Coronary artery (tissue), 2 donors: ENCODE measurements around the gene CIAO2B.
A peak's percentile ranks its signal among the peaks of the same experiment; 100 is the strongest.
"Not testable (repeated sequence)": the region's sequence is repeated elsewhere in the genome, so short reads cannot be mapped to it uniquely, and the experiment has no call there.

Experiments
- DNase-seq: peaks from one replicate; pipeline ENCODE4 v3.0.0-alpha.2; 2017; ENCODE audit warnings: low spot score
- H3K27ac ChIP-seq, 2 donors: fragments of 200-600 bp; sonication (generic); one replicate each; pipeline ENCODE4 v1.5.1; 2016 to 2019
- H3K4me3 ChIP-seq: fragments of 200-600 bp; sonication (generic); 2 replicates; pipeline ENCODE4 v1.5.1; 2016; ENCODE audit warnings: mild to moderate bottlenecking, moderate library complexity
- TF ChIP-seq, protein P1 (sequence below): fragments of 200-600 bp; sonication (generic); IDR thresholded peaks from one replicate; pipeline ENCODE4 v1.5.1; 2019; ENCODE audit warnings: antibody characterized with exemption

The CIAO2B gene

DNA sequence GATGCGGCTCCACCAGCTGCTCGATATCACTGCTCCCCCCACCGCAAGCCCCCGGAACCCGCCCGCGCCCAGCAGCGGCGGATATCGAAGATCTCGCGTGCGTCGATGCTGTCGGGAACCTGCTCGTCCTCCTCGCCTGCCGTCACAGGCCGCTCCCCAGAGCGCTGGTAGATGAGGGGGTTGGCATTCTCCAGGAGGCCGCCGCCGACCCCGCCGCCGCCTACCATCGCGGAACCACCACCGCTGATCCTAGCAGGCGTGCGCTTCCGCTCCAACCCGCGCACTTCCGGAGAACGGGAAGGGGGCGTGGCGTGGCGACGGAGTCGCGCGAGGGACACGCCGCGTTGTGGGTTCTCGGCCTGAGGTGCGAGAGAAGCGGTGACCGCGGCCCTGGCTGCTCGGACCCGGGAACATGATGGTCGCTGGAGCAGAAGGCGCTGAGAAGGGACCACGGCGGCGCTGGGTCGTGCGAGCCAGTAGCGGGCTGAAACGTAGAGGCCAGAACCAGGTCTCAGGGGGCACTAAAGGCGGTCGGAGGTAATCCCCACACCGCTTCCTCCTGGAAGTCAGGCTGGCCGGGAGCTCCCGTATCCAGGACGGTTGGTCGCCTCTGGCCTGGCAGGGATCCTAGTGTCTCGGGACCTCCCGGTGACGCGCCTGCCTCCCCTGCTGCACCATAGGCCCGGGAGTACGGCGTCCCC lies at the start of gene CIAO2B:
Gene CIAO2B, minus strand, starts transcription at position 265 of the 701 bp plus-strand sequence. Its CDS starts 38 bp downstream, at position 227.
- TF ChIP-seq, protein P1, sequence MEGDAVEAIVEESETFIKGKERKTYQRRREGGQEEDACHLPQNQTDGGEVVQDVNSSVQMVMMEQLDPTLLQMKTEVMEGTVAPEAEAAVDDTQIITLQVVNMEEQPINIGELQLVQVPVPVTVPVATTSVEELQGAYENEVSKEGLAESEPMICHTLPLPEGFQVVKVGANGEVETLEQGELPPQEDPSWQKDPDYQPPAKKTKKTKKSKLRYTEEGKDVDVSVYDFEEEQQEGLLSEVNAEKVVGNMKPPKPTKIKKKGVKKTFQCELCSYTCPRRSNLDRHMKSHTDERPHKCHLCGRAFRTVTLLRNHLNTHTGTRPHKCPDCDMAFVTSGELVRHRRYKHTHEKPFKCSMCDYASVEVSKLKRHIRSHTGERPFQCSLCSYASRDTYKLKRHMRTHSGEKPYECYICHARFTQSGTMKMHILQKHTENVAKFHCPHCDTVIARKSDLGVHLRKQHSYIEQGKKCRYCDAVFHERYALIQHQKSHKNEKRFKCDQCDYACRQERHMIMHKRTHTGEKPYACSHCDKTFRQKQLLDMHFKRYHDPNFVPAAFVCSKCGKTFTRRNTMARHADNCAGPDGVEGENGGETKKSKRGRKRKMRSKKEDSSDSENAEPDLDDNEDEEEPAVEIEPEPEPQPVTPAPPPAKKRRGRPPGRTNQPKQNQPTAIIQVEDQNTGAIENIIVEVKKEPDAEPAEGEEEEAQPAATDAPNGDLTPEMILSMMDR: no peak
- peak within 1 kb of the TSS; percentile 95 to 96 for H3K27ac ChIP-seq
- peak within 1 kb of the TSS; percentile 97 for H3K4me3 ChIP-seq
- peak; percentile 93 for DNase-seq

DNA sequence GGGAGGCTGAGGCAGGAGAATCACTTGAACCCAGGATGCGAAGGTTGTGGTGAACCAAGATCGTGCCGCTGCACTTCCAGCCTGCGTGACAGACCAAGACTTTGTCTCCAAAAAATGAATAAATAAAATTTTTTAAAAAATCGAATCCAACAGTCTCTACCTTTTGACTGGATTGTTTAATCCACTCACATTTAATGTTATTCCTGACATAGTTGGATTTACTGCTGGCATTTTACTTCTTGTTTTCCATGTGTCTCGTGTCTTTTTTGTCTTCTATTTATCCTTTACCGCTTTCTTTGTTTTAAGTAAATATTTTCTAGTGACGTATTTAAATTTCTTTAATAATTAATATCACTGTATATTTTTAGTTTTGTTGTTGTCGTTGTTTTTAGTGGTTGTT lies 48.8 kb upstream of the CIAO2B start:
- TF ChIP-seq, protein P1: no peak
- DNase-seq: no peak
- Histone ChIP-seq H3K27ac (no peak overlapping the region), H3K4me3 (no peak overlapping the region)

DNA sequence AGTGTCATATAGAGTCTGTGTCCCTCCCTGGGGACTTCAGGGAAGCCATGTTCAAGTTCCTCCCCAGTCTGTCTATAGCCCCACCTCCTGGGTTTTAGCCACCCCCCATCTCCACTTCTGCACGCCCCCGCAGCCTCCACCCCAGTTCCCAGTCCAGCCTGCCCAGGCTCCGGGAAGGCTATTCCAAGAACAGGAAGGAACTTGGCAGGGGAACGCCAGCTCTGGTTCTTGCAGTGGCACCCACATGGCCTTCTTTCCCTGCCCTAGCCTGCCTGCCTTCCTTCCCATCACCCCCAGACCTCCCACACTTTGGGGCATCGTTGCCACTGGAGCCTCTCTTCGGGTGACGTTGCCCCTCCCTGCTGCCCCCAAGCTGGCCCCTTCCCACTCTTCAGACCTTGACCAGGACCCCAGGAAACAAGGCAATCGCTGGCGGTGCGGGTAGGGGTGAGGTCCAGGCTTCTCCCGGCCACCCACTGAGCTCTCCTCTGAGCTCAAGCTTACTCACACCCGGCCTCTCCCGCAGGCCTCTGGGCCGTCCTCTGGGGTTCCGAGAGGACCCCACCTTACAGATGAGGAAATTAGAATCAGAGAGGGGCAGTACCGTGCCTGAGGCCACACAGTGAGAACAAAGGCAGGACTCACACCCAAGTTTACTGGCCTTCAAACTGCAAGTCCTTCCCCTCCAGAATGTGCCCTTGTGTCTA lies 45.0 kb upstream of the CIAO2B start:
- Histone ChIP-seq H3K4me3 (no peak overlapping the region), H3K27ac (peak overlapping the region in 1 of 2 donors; percentile 55)
- TF ChIP-seq, protein P1: no peak
- DNase-seq: no peak

DNA sequence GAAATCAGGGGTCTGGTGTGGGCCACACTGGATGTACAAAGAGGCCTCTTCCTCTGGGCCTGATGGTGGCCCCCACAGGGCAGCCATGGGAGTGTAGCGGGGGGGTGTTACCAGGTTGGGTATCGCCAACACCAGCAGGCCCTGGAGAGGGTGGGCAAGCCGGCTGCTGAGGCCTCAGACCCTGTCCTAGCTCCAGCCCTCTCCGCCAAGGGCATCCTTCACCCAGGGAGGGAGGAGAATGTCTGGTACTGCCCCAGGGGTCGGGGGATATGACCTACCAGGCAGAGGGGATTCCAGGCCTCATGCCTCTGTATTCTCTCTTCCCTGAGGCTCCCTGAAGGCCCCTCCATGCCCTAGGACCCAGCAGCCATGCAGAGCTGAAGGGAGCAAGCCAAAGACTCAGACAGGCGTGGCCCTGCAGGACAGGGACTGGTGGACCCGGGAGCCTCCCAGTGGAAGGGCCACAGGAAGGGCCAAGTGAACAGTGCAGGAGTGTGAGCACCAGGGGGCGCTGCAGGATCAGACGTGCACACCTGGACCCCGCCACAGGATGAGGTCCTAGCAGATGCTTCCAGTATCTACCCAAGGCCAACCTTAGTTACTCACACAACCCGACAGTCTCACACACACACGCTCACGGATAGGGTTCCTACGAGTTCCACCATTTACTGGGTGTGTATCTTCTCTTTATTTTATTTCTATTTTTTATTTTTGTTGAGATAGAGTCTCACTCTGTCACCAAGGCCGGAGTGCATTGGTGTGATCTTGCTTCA lies 43.3 kb upstream of the CIAO2B start:
- Histone ChIP-seq H3K4me3 (no peak overlapping the region), H3K27ac (no peak overlapping the region)
- peak; percentile 89 for DNase-seq
- TF ChIP-seq, protein P1: peak; percentile 87

DNA sequence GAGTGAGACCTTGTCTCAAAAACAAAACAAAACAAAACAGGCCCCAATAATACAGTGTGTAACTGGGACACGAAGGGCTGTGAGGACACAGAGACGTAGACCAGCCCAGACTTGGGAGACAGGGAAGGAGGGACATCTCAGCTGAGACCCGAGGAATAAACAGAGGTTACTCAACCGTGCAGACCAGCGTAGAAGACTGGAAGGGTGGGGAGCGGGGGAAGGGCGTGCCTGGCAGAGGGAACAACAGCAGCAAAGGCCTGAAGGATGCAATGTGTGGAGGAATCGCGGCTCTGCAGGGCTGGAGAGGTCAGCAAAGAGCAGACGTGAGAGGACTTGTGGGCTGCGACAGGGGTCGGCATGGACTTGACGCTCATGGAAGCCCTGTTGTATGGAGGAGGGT lies 42.5 kb upstream of the CIAO2B start:
- TF ChIP-seq, protein P1: no peak
- no peak for DNase-seq
- H3K27ac ChIP-seq: no peak overlapping the region
- H3K4me3 ChIP-seq: no peak overlapping the region

DNA sequence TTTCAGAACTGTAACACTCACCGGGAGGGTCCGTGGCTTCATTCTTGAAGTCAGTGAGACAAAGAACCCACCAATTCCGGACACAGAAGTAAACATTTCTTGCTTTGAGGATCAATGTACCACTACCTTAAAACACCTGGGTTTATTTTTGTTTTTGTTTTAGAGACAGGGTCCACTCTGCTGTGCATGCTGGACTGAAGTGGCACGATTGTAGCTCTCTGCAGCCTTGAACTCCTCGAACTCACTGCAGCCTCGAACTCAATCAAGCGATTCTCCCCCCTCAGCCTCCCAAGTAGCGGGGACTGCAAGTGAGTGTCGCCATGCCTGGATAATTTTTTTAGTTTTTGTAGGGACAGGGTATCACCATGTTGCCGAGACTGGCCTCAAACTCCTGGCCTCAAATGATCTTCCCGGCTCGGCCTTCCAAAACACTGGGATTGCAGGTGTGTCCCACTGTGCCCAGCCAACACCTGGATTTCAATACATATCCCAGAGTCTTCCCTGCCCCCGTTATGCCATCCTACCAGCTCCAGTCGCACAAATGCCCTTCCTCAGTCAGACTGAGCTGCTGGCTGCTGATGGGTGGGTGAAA lies 41.2 kb upstream of the CIAO2B start:
- no peak overlapping the region for H3K4me3 ChIP-seq
- no peak for DNase-seq
- H3K27ac ChIP-seq: no peak overlapping the region
- TF ChIP-seq, protein P1: no peak

DNA sequence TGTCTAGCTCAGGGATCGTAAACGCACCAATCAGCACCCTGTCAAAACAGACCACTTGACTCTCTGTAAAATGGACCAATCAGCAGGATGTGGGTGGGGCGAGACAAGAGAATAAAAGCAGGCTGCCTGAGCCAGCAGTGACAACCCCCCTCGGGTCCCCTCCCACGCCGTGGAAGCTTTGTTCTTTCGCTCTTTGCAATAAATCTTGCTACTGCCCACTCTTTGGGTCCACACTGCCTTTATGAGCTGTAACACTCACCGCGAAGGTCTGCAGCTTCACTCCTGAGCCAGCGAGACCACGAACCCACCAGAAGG lies 40.7 kb upstream of the CIAO2B start:
- not testable (repeated sequence) for H3K27ac ChIP-seq, DNase-seq, H3K4me3 ChIP-seq

DNA sequence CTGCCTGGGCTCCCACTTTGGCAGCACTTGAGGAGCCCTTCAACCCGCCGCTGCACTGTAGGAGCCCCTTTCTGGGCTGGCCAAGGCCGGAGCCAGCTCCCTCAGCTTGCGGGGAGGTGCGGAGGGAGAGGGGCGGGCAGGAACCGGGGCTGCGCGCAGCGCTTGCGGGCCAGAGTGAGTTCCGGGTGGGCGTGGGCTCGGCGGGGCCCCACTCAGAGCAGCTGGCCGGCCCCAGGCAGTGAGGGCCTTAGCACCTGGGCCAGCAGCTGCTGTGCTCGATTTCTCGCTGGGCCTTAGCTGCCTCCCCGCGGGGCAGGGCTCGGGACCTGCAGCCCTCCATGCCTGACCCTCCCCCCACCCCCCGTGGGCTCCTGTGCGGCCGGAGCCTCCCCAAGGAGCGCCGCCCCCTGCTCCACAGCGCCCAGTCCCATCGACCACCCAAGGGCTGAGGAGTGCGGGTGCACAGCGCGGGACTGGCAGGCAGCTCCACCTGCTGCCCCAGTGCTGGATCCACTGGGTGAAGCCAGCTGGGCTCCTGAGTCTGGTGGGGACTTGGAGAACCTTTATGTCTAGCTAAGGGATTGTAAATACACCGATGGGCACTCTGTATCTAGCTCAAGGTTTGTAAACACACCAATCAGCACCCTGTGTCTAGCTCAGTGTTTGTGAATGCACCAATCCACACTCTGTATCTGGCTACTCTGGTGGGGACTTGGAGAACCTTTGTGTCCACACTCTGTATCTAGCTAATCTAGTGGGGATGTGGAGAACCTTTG lies 40.1 kb upstream of the CIAO2B start:
- DNase-seq, H3K27ac ChIP-seq, H3K4me3 ChIP-seq: not testable (repeated sequence)
